NT2/D1 (cell line): ENCODE data around the gene CYP2S1.

Source experiments
- SUZ12 ChIP-seq: IDR thresholded peaks from 2 replicates; pipeline ENCODE4 v1.6.1; 2011; ENCODE audit not compliant: insufficient read length, insufficient read depth; ENCODE audit errors: extremely low read depth
- YY1 ChIP-seq: IDR thresholded peaks from 2 replicates; pipeline ENCODE4 v1.6.1; 2011; ENCODE audit not compliant: insufficient read length, insufficient read depth
- ZNF274 ChIP-seq: IDR thresholded peaks from 2 replicates; pipeline ENCODE4 v1.6.1; 2011; ENCODE audit warnings: mild to moderate bottlenecking, low read depth, low read length

DNA sequence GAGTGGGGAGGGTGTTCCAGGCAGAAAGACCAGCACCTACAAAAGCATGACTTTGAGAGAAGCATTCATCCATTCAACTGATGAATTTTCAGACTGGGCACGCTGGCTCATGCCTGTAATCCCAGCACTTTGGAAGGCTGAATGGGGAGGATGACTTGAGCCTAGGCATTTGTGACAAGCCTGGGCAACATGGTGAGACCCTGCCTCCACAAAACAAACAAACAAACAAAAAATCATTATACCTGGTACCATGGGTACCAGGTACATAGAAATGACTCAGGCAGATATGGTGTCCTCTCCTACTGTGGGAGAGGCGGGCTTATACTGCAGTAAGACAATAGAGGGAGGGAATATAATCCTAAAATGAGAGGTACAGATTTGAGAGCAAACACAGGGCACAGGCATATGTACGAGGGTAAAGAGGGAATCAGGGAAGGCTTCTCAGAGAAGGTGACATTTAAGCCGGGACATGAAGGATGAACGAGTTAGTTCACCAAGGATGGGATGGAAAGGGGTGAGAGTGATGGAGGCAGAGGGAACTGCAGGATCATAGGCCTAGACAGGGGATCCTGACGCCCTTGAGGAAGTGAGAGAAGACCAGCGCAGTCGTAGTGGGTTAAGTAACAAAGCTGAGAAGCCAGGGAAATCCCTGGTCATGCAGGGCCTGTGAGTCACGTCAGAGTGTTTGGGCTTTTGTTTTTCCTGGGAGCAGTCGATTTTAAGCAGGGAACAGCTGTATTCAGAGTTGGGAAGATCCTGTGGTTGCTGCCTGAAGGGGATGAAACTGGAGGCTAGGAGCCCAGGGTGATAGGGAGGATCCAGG lies 2.9 kb downstream of the CYP2S1 start:
- TF ChIP-seq YY1 = no peak
- TF ChIP-seq ZNF274 = no peak
- no peak for TF ChIP-seq SUZ12
